ENCODE measurements around the gene KRT28.
"Not testable (repeated sequence)": the region's sequence is repeated elsewhere in the genome, so short reads cannot be mapped to it uniquely, and the experiment has no call there.

KRT28 gene

DNA sequence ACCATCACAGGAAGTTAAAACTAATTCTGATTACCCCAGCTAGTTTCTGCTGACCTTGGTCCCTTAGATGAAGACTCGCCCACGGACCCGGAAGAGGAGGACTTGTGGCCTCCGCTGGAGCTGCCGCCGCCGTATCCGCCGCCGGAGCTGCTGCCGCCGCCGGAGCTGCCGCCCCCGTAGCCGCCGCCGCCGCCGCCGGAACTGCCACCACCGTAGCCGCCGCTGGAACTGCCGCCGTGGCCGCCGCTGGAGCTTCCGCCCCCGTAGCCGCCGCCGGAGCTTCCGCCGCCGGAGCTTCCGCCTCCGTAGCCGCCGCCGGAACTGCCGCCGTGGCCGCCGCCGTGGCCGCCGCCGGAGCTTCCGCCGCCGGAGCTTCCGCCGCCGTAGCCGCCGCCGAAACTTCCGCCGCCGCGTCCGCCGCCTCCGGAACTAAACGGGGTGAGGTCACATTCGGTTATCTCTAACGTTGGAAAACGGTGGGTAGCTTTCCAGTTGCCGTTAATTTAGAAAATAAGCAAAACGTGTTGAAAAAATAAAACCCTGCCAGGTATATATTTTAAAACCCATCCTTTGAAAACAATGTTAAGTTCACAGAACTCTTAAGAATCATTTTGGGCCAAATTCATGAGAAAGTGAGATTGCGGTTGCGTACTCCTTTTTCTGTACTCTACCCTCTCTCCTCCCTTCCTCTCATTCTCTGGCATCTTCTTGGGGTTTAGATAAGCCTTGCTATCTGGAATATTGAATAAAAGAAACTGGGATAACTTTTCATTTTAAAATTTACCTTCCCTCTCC, 19.2 kb upstream of the KRT28 start:
- DNase-seq (ENCODE audit: low spot score), result peak; percentile 77

DNA sequence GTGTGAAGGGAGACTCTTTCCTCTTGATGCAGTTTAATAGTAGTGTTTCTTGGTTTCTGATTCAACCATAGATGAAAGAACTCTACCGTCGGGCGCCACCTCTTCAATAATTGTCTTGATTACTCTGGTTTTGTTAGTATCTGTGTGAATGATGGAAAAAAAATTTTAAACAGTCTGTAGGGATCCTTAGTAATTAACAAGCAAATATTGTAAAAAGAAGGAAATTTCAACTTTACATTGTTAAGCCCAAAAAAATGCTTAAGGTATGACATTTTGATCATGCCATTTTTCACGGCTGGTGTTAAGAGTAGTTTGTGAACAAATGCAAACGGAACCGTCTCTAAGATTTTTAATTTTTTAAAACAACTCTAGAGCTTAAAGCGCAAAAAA, 18.6 kb upstream of the KRT28 start:
- peak; percentile 3 for DNase-seq (ENCODE audit: low spot score)

DNA sequence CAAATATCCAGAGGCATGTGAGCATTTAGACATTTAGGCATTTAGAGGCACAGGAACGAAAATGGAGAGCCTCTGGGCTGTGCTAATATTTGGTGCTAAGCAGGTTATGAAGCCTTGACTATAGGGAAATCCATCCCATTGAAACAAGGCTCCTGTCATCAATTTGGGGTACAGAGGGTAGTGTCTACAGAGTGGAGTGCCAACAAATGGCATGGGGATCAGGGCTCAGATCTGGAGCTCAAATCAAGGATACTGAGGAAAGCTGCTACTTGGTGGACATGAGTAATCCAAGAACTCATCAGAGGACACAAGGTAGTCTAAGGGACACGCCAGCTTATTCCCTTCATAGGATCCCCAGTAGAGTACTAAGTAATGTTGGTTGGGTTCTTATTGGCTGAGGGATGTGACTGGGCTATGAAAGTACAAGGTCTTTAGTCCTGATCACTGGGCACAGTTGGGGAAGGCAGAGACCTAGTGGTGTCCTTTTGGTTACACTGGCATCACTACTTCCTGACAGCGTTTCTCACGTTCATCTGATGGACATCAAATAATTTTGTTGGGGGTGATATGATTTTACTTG, 17.4 kb upstream of the KRT28 start:
- no peak for DNase-seq (ENCODE audit: low spot score)

DNA sequence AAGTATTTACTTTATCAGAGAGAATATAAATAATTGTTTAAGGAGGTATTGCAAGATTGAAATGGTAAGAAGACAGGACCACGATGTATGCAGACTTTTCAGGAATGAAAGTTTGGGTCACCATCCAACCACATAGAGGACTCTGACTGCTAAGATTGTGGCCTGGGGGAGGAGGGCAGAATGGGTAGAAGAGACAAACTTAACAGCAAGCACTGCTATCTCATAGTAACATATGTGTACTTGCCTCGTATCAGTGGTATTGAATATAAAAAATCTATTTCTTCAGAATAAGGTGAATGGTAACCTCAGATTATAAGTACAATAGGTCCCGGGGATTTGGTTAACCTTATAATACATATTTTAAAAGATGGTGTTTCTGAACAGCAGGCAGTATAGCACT, 16.8 kb upstream of the KRT28 start:
- DNase-seq (ENCODE audit: low spot score), result no peak

DNA sequence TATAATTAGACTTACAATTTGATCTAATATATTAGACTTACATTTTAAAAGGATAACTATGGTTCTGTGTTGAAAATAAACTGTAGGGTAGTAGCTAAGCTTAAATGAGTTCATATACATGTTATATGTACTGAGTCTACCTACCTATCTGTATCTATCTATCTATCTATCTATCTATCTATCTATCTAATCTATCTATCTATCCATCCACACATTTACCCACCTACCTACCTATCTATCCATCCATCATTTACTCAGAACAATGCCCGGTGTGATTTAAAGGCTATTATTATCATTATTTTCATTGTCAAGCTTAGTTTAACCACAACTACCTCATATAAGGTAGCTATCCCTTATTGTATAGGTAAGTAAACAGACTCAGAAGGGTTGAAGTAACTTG, 15.6 kb upstream of the KRT28 start:
- no peak for DNase-seq (ENCODE audit: low spot score)

DNA sequence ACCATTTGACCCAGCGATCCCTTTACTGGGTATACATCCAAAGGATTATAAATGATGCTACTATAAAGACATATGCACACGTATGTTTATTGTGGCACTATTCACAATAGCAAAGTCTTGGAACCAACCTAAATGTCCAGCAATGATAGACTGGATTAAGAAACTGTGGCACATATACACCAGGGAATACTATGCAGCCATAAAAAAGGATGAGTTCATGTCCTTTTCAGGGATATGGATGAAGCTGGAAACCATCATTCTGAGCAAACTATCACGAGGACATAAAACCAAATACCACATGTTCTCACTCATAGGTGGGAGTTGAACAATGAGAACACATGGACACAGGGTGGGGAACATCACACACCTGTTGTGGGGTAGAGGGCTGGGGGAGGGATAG, 14.9 kb upstream of the KRT28 start:
- not testable (repeated sequence) for DNase-seq (ENCODE audit: low spot score)

DNA sequence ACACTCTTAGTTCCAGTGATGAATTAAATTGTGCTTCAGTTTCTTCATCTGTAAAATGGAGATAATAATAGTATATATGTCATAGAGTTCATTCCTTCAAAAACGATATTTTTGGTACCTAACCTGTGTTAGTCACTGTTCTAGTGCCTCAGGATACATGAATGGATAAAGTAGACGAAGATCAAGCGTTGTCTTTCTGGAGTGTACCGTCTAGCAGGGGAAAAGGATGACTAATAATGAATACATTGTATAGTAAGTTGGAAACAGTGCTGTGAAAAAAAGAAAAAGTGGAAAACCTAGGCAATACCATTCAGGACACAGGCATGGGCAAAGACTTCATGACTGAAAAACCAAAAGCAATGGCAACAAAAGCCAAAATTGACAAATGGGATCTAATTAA, 14.0 kb upstream of the KRT28 start:
- DNase-seq (ENCODE audit: low spot score), result no peak

DNA sequence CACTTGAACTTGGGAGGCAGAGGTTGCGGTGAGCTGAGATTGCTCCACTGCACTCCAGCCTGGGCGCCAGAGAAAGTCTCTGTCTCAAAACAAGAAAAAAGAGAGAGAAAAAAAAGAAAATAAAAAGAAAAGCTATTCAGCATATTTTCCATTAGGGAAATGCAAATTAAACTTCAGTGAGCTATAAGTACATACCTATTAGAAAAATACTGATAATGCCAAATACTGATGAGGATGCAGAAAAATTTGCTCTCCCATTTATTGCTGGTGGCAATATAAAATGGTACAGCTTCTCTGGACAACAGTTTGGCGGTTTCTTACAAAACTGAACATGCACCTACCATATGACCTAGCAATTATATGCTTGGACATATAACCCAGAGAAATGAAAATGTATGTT, 12.9 kb upstream of the KRT28 start:
- DNase-seq (ENCODE audit: low spot score), result no peak

DNA sequence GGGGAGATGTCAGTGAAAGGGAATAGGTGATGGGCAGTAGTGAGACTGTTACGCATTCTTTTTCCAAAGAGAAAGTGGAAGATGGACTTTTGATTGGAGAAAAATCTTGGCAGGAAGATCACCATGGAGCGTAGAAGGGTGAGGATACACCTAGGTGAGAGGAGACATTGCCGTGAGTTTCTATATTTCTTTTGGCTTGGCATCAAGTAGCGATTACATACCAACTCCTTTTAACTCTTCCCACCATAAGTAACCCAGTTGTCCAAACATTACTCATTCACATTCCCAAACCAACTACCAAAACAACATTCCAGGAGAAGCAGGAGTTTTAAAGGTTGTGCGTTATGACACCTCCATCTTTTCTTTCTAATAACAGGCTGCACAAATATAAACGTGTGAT, 10.7 kb upstream of the KRT28 start:
- DNase-seq (ENCODE audit: low spot score), result no peak

DNA sequence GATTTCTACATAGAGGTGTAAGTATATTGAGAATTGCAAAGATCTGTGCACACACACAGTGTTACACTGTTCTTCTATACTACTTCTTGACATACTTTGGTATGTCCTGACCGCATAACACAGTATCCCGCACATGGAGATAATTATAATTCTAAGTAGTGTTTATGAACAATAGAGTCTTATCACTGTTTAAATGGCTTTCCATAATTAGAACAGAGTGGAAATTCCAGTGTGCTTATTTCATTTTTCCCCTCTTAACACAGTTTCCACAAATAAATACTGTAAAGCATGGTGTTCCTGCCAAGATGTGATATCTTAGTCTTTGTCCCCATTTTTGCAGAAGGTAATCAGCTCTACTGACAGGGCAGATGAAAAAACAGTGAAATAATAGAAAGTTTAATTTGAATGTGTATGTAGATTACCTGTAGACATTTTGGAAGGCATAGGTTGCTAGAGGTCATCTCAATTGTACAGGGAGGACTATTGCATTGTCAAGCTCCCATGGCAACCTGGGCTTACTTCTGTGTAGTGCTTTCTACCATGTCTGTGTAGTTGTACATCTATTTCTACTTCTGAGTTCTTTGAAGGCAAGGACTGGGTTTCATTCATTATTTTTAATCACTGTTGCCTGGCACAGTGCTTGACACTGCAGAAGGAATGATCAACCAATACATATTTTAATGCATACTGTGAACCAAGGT, 10.1 kb upstream of the KRT28 start:
- no peak for DNase-seq (ENCODE audit: low spot score)

DNA sequence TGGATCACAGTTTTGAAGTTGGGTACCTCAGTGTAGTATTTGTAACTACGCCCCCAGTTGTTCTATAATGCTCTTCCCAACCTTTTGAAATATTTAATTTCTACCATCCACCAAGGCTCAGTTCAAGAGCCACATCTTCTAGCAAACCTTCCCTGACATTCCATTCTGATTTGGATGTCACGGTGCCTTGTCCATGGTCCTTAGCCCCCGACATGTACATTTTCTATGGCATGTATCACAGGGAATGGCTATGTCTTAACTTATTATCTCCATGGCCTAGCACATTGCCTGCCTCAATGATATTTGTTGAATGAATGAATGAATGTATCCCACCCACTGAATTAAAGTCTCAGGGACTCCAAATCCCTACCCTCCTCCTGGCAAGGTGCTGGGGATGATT, 6.4 kb upstream of the KRT28 start:
- DNase-seq (ENCODE audit: low spot score), result no peak

DNA sequence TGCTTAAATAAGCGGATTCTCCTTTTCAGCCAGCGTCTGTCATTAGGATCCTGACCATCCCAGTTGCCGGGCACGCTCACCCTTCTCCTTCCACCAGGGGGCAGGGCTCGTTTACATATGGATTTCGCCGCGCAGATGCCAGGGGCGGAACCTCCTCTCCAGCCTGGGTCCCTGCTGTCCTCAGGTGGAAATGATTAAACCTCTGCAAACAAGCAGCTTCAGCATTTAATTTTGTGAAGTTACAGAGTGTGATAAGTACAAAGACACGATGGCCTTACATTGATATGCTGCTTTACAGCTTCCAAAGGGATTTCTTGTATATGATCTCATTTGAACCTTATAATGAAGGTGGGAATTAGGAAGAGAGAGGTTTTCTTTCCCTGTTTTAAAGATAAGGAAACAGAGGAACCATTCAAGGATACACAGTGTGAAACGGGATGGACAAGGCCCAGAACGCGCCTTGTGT, 3.9 kb upstream of the KRT28 start:
- DNase-seq (ENCODE audit: low spot score), result peak; percentile 77

DNA sequence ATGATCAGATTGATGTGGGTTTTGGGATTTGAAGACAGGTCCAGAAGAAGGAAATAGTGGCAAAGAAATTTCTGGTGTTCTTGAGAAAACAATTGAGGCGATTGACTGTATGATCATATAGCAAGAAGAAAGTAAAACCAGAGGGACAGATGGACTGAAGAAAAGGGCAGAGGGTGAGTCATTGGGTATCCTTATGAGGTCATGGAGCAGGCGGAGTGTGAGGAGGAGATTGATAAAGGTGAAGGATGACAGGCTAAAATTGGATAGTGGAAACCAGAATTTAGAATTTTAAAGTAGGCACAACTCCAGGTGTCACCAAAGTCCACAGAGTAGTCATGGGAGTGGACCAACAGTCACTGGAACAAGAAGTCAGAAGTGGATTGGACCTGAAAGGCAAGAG, 1.4 kb upstream of the KRT28 start:
- no peak for DNase-seq (ENCODE audit: low spot score)

DNA sequence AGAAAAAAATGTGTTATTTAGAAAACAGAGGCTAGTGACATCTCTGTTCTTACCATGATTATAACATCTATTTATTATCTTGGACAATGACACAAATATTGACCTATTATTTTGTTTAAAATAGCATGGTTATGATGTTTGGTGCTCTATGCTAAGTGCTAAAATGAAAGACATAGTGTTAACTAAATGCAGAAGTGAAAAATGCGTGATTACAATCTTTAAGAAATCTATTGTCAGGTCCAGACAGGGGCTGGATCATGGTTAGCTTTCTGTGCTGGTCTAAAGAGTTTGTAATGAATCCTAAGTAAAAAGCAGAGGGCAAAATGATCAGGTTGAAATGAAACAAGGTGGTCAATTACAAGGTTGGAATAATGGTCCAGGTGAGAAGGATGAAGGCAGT, 622 bp upstream of the KRT28 start:
- DNase-seq (ENCODE audit: low spot score), result no peak

DNA sequence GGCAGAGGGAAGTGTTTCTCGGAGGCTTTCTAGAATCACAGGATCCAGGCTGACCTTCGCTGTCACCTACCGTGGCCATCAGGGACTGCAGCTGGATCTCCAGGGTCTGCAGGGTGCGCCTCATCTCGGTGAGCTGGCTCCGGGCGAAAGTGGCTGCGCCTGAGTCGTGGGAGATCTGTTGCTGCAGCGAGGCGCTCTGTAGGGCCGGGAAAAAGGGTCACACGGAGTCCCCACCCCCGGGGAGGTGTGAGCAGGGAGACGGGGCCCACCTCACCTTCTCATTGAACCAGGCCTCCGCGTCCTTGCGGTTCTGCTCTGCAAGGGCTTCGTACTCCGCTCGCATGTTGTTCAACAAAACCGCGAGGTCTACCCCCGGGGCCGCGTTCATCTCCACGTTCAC, 2.9 kb downstream of the KRT28 start:
- no peak for DNase-seq (ENCODE audit: low spot score)

DNA sequence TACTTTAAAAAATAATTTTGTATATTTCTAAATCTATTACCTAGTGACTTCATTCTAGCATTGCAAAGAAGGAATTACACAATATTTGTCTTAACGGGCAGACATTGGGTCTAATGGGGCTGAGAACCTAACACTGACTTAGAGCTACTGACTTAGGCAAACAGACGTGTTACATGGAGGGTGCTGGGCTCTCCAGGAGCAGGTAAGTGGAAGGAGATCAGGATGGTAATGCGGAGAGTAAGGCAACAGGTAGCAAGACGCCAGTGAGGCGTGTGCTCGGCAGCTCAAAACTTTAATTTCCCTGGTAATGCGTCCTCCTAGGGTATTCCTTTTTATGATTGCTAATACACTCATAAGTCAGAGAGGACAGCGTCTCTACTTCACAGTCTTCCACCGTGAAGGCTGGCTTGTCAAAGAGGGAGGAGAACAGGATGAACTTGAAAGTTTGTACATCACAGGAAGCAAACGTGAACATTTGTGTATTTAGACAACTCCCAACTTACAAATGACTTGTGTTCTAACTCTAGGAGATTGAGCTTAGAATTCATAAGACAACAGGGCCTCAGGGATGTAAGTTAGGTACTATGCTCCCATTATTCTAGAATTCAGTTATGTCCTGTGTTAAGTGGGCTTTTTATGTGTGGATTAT, 4.6 kb downstream of the KRT28 start:
- no peak for DNase-seq (ENCODE audit: low spot score)

DNA sequence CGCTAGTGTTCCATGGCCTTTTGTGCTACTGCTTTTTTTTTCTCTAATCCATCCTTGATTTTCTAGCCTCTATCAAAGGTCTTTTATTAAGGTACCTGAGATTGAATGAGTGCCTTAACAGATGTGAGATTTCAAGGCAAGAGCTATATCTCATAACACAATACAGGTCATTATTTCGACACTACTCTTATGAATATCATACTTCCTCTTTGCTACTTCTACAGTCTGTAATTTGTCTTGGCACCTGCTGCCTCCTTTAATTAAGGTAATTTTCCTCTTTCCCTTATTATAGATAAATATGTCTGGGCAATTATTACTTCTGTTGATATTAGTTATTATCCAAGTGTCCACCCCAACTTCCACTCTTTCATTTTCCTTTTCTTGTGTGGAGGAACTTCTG, 5.3 kb downstream of the KRT28 start:
- DNase-seq (ENCODE audit: low spot score), result no peak

DNA sequence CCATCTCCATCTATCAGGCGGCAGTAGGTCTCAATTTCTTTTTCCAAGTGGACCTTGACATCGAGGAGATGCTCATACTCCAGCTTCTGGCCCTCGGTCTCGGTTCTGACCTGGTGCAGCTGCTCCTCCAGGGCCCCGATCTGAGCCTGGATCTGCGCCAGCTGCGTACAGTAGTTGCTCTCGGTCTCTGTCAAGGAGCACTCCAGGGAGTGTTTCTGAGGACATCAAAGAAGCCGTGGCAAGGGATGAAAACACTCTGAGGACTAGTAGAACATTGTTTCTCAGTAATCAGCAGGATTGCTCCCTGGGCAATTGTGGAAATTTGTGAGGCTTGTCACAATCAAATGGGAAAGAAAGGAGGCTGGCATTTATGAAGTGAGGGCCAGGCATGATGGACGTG, 5.9 kb downstream of the KRT28 start:
- no peak for DNase-seq (ENCODE audit: low spot score)

DNA sequence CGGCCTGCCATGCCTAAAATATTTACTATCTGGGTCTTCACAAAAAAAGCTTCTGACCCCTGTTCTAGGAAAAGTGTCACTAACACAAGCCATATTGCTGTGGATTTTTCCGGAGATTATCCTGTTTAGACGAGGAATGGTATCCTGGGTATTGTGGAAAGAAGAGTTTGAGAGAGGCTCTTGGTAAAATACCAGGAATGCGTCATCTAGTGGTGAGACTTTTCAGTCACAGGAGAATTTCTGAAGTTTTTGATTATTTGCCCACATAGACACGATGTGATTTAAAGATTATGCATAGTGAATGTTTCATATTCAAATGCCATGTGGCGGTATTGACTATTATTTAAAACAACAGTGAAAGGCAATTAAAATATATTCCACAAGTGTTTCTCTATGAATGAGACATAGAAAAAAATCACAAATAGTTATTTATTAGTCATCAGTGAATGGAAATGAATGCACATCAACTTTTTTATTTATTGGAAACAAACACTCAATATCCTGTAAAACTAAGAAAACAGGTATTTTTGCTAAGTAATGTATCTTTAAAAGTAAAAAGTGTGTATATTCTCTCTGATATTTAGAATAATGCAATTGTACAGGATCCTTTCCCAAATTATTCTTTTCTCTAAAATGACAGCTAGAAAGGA, 7.8 kb downstream of the KRT28 start:
- DNase-seq (ENCODE audit: low spot score), result peak; percentile 55

DNA sequence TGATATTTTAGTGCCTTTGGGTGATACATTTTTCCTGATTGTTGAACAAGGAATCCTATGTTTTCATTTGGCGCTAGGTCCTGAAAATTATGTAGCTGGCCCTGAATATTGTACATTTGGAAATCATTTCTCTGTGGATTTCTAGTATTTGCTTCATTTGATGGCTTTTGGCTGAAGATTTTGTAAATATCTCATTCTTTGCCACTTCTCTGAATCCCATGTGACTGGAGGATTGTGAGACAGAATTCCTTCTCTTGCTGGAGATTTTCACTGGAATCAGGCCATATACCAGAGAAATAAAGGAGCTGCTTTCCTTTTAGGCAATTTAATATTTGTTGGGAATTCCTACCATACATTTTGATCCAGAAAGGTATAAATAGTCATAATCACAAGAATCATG, 8.6 kb downstream of the KRT28 start:
- no peak for DNase-seq (ENCODE audit: low spot score)

DNA sequence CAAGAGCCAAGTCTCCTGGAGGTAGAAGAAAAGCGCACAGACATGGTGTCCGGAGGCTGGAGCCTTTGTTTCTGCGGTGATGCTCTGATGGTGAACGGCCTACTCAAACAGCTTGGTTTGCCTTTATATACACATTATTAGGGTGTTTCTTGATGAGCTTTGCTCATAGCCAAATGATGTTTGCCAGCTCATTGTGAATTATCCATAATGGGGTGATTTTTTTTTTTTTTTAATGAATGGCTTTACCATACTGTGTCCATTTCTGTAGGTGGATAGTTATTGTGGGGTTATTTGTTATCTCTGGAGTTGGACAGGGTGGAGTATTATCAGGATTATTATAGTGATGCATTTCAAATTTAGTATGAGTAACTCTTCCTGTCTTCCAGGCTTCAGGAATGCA, 17.3 kb downstream of the KRT28 start, which contains the start of gene KRT27:
TSS of gene KRT27 (minus strand) at position 101 of the 400 bp plus-strand sequence. CDS start at position 44, 57 bp downstream.
- no peak for DNase-seq (ENCODE audit: low spot score)
